Body of pancreas (tissue), 4 donors: ENCODE measurements around the gene DTHD1. TPM values are rescaled to one million over a fixed set of nuclear protein-coding genes. Genes with fewer than 3 reads are reported as not detected.

Experiments used
- ATAC-seq: fragments of 150-250 bp; one replicate; pipeline ENCODE4 v1.9.1; 2016
- DNase-seq, 4 donors: peaks; one replicate each; pipeline ENCODE4 v3.0.0-alpha.2; 2019
- H3K27ac ChIP-seq, 4 donors: fragments of 200-600 bp; sonication (generic); 1 replicate in 3 of 4; 2 replicates in 1 of 4; pipeline versions ENCODE4 v1.5.1 to v1.6.1; 2016 to 2019; ENCODE audit warnings: mild to moderate bottlenecking in 1 of 4, mixed read lengths in 1 of 4, moderate library complexity in 1 of 4
- H3K27me3 ChIP-seq, 2 donors: fragments of 200-600 bp; sonication (generic); one replicate each; pipeline ENCODE4 v1.6.0; 2016; ENCODE audit warnings: mild to moderate bottlenecking in 1 of 2
- H3K36me3 ChIP-seq, 2 donors: fragments of 200-600 bp; sonication (generic); replicated peaks in 1 of 2; 2 replicates each; pipeline ENCODE4 v1.5.1; 2016; ENCODE audit warnings: low read depth in 2 of 2; ENCODE audit not compliant: insufficient read depth in 1 of 2
- H3K4me1 ChIP-seq: fragments of 200-600 bp; sonication (generic); one replicate; pipeline ENCODE4 v1.6.0; 2016
- H3K4me3 ChIP-seq, 2 donors: fragments of 200-600 bp; sonication (generic); 1 replicate in 1 of 2; 2 replicates in 1 of 2; pipeline ENCODE4 v1.5.1; 2016 to 2019
- H3K9me3 ChIP-seq, 3 donors: fragments of 200-600 bp; sonication (generic); 1 replicate in 2 of 3; 2 replicates in 1 of 3; pipeline ENCODE4 v1.5.1; 2016
- POLR2A ChIP-seq, 3 donors: fragments of 450-650 bp; IDR thresholded peaks; one replicate each; pipeline ENCODE4 v1.6.1; 2016; ENCODE audit warnings: antibody characterized with exemption in 3 of 3, mild to moderate bottlenecking in 2 of 3
- WGBS, 2 donors: methylation state at CpG; one replicate each; pipeline ENCODE4 v1.1.5; 2017; 5-methylcytosine and 5-hydroxymethylcytosine counted together
- intact Hi-C: fragments of 100-400 bp; cut with DNase I; formaldehyde crosslinking; loops from one replicate; pipeline ENCODE4 v1.15.1; 2023
- total RNA-seq, 2 donors: library from RNA; depleted of rRNA; stranded (reverse); fragments of >200 nt; gene quantifications; one replicate each; pipeline ENCODE4 v1.1.0, GENCODE V29; 2016
- TF ChIP-seq, protein P1 (sequence below), 7 experiments: fragments of 450-650 bp in 4 of 7; fragments of 200-600 bp in 3 of 7; sonication (generic) in 3 of 7; IDR thresholded peaks; one replicate each; pipeline ENCODE4 v1.5.1; 2016 to 2019; ENCODE audit warnings: antibody characterized with exemption in 7 of 7

Gene DTHD1
- total RNA-seq, 2 donors from 2014 or later = under 0.01 TPM; not detected in 1

DNA sequence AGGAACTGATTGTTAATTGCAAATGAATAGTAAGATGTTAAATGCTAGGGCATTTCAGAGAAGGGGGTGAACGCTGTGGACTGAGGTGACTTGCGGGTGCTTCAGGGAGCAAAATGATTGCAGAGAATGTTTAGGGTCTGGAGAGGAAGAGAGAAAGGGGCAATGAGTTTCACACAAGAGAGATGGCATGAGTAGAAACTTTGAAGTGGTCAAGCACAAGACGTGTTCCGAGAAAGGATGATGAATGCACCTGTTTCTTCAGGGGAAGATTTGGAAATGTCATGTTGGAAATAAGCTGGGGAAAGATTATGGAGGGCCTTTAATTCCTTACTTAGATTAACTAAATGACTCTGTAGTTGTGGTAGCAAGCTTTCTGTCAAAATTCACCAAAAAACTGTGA is 43.4 kb downstream of the DTHD1 start:
- intact Hi-C loops = no loop called here
- Histone ChIP-seq H3K27me3 (no peaks in the 10 kb centered on the region), H3K4me3 (no peak overlapping the region), H3K4me1 (no peaks in the 10 kb centered on the region), H3K9me3 (no peaks in the 10 kb centered on the region), H3K27ac (no peak overlapping the region), H3K36me3 (no peaks in the 10 kb centered on the region)
- 90 to 91% methylated on average over 4 of the region's 4 CpGs for WGBS, 2 donors
- ATAC-seq (no peak), DNase-seq (no peak)
- no peak for TF ChIP-seq POLR2A (IDR thresholded peaks at IDR 0.05)
- TF ChIP-seq, protein P1, sequence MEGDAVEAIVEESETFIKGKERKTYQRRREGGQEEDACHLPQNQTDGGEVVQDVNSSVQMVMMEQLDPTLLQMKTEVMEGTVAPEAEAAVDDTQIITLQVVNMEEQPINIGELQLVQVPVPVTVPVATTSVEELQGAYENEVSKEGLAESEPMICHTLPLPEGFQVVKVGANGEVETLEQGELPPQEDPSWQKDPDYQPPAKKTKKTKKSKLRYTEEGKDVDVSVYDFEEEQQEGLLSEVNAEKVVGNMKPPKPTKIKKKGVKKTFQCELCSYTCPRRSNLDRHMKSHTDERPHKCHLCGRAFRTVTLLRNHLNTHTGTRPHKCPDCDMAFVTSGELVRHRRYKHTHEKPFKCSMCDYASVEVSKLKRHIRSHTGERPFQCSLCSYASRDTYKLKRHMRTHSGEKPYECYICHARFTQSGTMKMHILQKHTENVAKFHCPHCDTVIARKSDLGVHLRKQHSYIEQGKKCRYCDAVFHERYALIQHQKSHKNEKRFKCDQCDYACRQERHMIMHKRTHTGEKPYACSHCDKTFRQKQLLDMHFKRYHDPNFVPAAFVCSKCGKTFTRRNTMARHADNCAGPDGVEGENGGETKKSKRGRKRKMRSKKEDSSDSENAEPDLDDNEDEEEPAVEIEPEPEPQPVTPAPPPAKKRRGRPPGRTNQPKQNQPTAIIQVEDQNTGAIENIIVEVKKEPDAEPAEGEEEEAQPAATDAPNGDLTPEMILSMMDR (IDR thresholded peaks at IDR 0.05) = no peak

DNA sequence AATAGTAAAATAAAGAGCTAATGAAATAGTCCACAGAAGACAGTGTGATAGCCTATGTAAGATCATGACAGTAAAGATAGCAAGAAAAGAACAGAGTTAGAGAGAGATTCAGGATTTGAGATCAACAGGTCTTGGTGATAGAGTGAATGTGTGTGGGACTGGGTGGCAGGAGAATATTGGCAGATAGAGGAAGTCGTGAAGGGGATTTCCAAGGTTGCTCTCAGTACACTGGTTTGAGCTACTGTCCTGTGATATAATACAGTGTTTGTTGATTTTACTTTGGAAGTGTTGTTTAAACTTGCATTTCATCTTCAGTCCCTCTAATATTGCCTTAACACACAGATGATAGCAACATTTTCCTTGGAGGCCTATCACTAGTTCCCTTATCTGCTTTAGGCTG is 44.1 kb downstream of the DTHD1 start:
- H3K27me3 ChIP-seq = no peaks in the 10 kb centered on the region
- no peaks in the 10 kb centered on the region for H3K9me3 ChIP-seq
- TF ChIP-seq POLR2A (IDR thresholded peaks at IDR 0.05) = no peak
- TF ChIP-seq, protein P1 (IDR thresholded peaks at IDR 0.05) = no peak
- H3K4me1 ChIP-seq = no peaks in the 10 kb centered on the region
- H3K27ac ChIP-seq = no peak overlapping the region
- WGBS, 2 donors = 3 to 61% methylated on average over 1 of the region's 1 CpG
- H3K4me3 ChIP-seq = no peak overlapping the region
- no peak for ATAC-seq
- DNase-seq = no peak
- intact Hi-C loops = no loop called here
- no peaks in the 10 kb centered on the region for H3K36me3 ChIP-seq

DNA sequence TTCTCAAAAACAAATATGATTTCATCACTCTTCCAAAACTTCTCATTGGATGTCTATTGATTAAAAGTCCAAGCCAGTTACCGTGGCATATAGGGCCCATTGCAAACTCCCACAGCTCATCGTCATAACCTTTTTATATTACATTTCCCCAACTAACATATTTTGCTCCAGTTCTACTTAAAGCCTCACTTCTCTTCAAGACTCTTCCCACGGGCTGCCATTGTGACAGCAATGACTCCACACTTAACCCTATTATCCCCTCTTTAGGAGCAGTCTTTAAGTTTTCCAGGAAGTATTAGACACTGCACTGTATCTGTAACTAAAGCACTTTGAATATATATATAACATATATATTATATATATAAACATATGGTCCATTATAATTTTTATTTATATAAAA is 44.5 kb downstream of the DTHD1 start:
- 66 to 72% methylated on average over 3 of the region's 3 CpGs for WGBS, 2 donors

DNA sequence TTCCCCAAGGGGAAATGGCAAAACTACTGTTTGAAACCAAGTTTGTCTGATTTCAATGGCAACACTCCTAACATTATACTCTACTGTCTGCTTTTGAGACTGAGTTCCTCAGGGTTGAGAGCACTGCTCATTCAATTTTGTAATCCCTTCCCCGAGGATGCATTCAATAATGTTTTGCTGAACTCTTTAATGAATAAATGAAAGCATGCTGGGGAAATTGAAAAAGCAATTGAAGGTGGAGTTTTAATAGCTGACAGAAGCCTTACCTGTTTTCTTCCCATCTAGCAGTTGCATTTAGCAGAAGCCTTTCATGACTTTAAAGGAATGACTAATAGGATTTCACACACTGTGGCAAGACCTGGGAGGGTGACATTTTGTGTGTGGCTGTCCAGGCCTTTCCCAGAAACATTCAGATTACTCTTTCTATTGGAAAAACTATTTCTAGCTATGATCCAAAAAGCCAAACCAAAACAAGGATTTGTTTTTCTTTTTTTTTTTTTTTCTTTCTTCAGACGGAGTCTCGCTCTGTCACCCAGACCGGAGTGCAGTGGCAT is 45.1 kb downstream of the DTHD1 start:
- no peaks in the 10 kb centered on the region for H3K27me3 ChIP-seq
- 87 to 89% methylated on average over 4 of the region's 4 CpGs for WGBS, 2 donors
- no peaks in the 10 kb centered on the region for H3K36me3 ChIP-seq
- DNase-seq (no peak), ATAC-seq (no peak)
- TF ChIP-seq, protein P1 (IDR thresholded peaks at IDR 0.05) = no peak
- no peak for TF ChIP-seq POLR2A (IDR thresholded peaks at IDR 0.05)
- no peaks in the 10 kb centered on the region for H3K4me1 ChIP-seq
- H3K9me3 ChIP-seq = no peaks in the 10 kb centered on the region
- H3K27ac ChIP-seq = no peak overlapping the region
- no peak overlapping the region for H3K4me3 ChIP-seq
- intact Hi-C loops = no loop called here

More for the DNA sequence above, 44.5 kb downstream of the DTHD1 start:
- no peaks in the 10 kb centered on the region for H3K4me1 ChIP-seq
- no peak overlapping the region for H3K4me3 ChIP-seq
- H3K27me3 ChIP-seq = no peaks in the 10 kb centered on the region
- no peak for TF ChIP-seq POLR2A (IDR thresholded peaks at IDR 0.05)
- TF ChIP-seq, protein P1 (IDR thresholded peaks at IDR 0.05) = no peak
- intact Hi-C loops = no loop called here
- H3K27ac ChIP-seq = no peak overlapping the region
- H3K9me3 ChIP-seq = no peaks in the 10 kb centered on the region
- ATAC-seq (no peak), DNase-seq (no peak)
- no peaks in the 10 kb centered on the region for H3K36me3 ChIP-seq

DNA sequence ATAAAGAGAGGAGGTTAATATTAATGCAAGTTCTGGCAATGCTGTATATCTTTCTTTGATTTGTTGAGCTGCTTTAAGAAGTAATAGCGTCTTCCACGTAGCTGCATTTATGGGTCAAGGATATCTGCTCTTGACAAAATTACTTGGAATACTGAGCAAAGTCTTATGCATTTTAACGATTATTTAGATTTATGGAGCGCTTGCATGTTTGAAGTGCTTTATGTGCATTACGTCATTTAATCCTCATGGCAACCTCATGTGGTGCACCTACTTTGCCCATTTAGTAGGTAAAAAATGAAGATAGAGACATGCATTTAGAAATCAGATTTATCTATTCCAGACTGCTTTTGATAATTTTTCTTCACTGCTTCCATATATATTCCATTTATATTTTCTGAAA is 46.0 kb downstream of the DTHD1 start:
- no peaks in the 10 kb centered on the region for H3K36me3 ChIP-seq
- DNase-seq (no peak), ATAC-seq (no peak)
- WGBS, 2 donors = 51 to 55% methylated on average over 5 of the region's 5 CpGs
- no peak for TF ChIP-seq POLR2A (IDR thresholded peaks at IDR 0.05)
- TF ChIP-seq, protein P1 (IDR thresholded peaks at IDR 0.05) = no peak
- H3K27ac ChIP-seq = no peak overlapping the region
- no peaks in the 10 kb centered on the region for H3K4me1 ChIP-seq
- intact Hi-C loops = no loop called here
- no peak overlapping the region for H3K4me3 ChIP-seq
- no peaks in the 10 kb centered on the region for H3K9me3 ChIP-seq
- H3K27me3 ChIP-seq = no peaks in the 10 kb centered on the region
